Parathyroid adenoma (tissue), 2 donors: Measurements from ENCODE around the gene GSDME.
"Not testable (repeated sequence)": the region's sequence is repeated elsewhere in the genome, so short reads cannot be mapped to it uniquely, and the experiment has no call there.

Experiments
- H2AFZ ChIP-seq: fragments of 300-600 bp; sonication (generic); one replicate; pipeline ENCODE4 v1.7.0; 2017; ENCODE audit warnings: antibody characterized with exemption, mild to moderate bottlenecking
- H3K27ac ChIP-seq: fragments of 300-600 bp; sonication (generic); one replicate; pipeline ENCODE4 v1.7.0; 2017
- H3K27me3 ChIP-seq: fragments of 300-600 bp; sonication (generic); one replicate; pipeline ENCODE4 v1.7.0; 2017; ENCODE audit warnings: low read length; ENCODE audit not compliant: control insufficient read depth, insufficient read depth
- H3K36me3 ChIP-seq: fragments of 300-600 bp; sonication (generic); one replicate; pipeline ENCODE4 v1.7.0; 2017; ENCODE audit warnings: low read length; ENCODE audit not compliant: control insufficient read depth, insufficient read depth
- H3K4me1 ChIP-seq: fragments of 300-600 bp; sonication (generic); one replicate; pipeline ENCODE4 v1.7.0; 2017; ENCODE audit warnings: control low read depth
- H3K4me2 ChIP-seq: fragments of 300-600 bp; sonication (generic); one replicate; pipeline ENCODE4 v1.7.0; 2017; ENCODE audit warnings: low read length
- H3K4me3 ChIP-seq: fragments of 300-600 bp; sonication (generic); one replicate; pipeline ENCODE4 v1.7.0; 2017; ENCODE audit warnings: low read depth, low read length
- H3K79me2 ChIP-seq: fragments of 300-600 bp; sonication (generic); one replicate; pipeline ENCODE4 v1.7.0; 2017; ENCODE audit warnings: control low read depth
- H3K9ac ChIP-seq: fragments of 300-600 bp; sonication (generic); one replicate; pipeline ENCODE4 v1.7.0; 2017; ENCODE audit warnings: mild to moderate bottlenecking
- H3K9me3 ChIP-seq: fragments of 300-600 bp; sonication (generic); one replicate; pipeline ENCODE4 v1.7.0; 2017; ENCODE audit warnings: low read length; ENCODE audit not compliant: control insufficient read depth
- CTCF ChIP-seq: fragments of 300-600 bp; sonication (generic); IDR thresholded peaks from one replicate; pipeline ENCODE4 v1.7.0; 2017; ENCODE audit warnings: antibody characterized with exemption, mild to moderate bottlenecking
- donor health status: primary hyperparathyroidism.

The GSDME gene

GRCh38 chr7:24800073-24800472, 42.8 kb upstream of the GSDME start:
- H3K9ac ChIP-seq, result no peak overlapping the region
- H3K27me3 ChIP-seq, result no peaks in the 10 kb centered on the region
- H3K4me3 ChIP-seq, result no peak overlapping the region
- H3K79me2 ChIP-seq, result no peaks in the 10 kb centered on the region
- TF ChIP-seq CTCF, result no peak
- no peaks in the 10 kb centered on the region for H3K9me3 ChIP-seq
- H3K4me1 ChIP-seq, result no peaks in the 10 kb centered on the region
- no peaks in the 10 kb centered on the region for H3K36me3 ChIP-seq
- no peak overlapping the region for H3K27ac ChIP-seq
- H3K4me2 ChIP-seq, result no peak overlapping the region
- no peak overlapping the region for H2AFZ ChIP-seq

- no peak overlapping the region for H3K9ac ChIP-seq
- no peaks in the 10 kb centered on the region for H3K9me3 ChIP-seq
- no peaks in the 10 kb centered on the region for H3K4me1 ChIP-seq
- no peak overlapping the region for H3K4me3 ChIP-seq
- TF ChIP-seq CTCF, result no peak
- H3K79me2 ChIP-seq, result no peaks in the 10 kb centered on the region
- H3K4me2 ChIP-seq, result no peak overlapping the region
- H3K36me3 ChIP-seq, result no peaks in the 10 kb centered on the region
- H2AFZ ChIP-seq, result no peak overlapping the region
- H3K27me3 ChIP-seq, result no peaks in the 10 kb centered on the region
- no peak overlapping the region for H3K27ac ChIP-seq
Measured at GRCh38 chr7:24799506-24799905, 42.2 kb upstream of the GSDME start.

GRCh38 chr7:24798261-24798660, 41.0 kb upstream of the GSDME start:
- Histone ChIP-seq H3K4me2 (no peak overlapping the region), H3K27ac (no peak overlapping the region), H3K9ac (no peak overlapping the region), H3K36me3 (no peaks in the 10 kb centered on the region), H3K9me3 (no peaks in the 10 kb centered on the region), H3K4me3 (no peak overlapping the region), H3K79me2 (no peaks in the 10 kb centered on the region), H2AFZ (no peak overlapping the region), H3K4me1 (no peaks in the 10 kb centered on the region), H3K27me3 (no peaks in the 10 kb centered on the region)
- TF ChIP-seq CTCF, result no peak

GRCh38 chr7:24797270-24797669, 40.0 kb upstream of the GSDME start:
- H3K4me2 ChIP-seq, result no peak overlapping the region
- no peaks in the 10 kb centered on the region for H3K4me1 ChIP-seq
- H3K9me3 ChIP-seq, result no peaks in the 10 kb centered on the region
- H3K27me3 ChIP-seq, result no peaks in the 10 kb centered on the region
- H2AFZ ChIP-seq, result no peak overlapping the region
- H3K4me3 ChIP-seq, result no peak overlapping the region
- TF ChIP-seq CTCF, result no peak
- H3K79me2 ChIP-seq, result no peaks in the 10 kb centered on the region
- H3K27ac ChIP-seq, result no peak overlapping the region
- no peaks in the 10 kb centered on the region for H3K36me3 ChIP-seq
- no peak overlapping the region for H3K9ac ChIP-seq

- no peak for TF ChIP-seq CTCF
- H3K79me2 ChIP-seq, result no peaks in the 10 kb centered on the region
- no peaks in the 10 kb centered on the region for H3K27me3 ChIP-seq
- H3K9ac ChIP-seq, result no peak overlapping the region
- no peak overlapping the region for H3K4me2 ChIP-seq
- H3K27ac ChIP-seq, result no peak overlapping the region
- no peak overlapping the region for H3K4me3 ChIP-seq
- H3K4me1 ChIP-seq, result no peaks in the 10 kb centered on the region
- H3K9me3 ChIP-seq, result no peaks in the 10 kb centered on the region
- no peaks in the 10 kb centered on the region for H3K36me3 ChIP-seq
- no peak overlapping the region for H2AFZ ChIP-seq
Measured at GRCh38 chr7:24795407-24795767, 38.1 kb upstream of the GSDME start.

GRCh38 chr7:24794751-24795406, 37.6 kb upstream of the GSDME start:
- not testable (repeated sequence) for H3K9ac ChIP-seq, H3K27ac ChIP-seq, H2AFZ ChIP-seq, H3K4me3 ChIP-seq, H3K79me2 ChIP-seq, H3K4me2 ChIP-seq, H3K27me3 ChIP-seq, H3K36me3 ChIP-seq, H3K4me1 ChIP-seq, H3K9me3 ChIP-seq
